M059J (cell line): ENCODE measurements around the gene EFS. TPM values are rescaled to one million over a fixed set of nuclear protein-coding genes. Genes with fewer than 3 reads are reported as not detected.

ENCODE experiments used
- DNase-seq: peaks from one replicate; pipeline ENCODE4 v3.0.0-alpha.2; 2012; ENCODE audit warnings: low read depth
- total RNA-seq: library from RNA; depleted of rRNA; stranded (reverse); fragments of >200 nt; shearing (Covaris generic); gene quantifications from 2 replicates; pipeline ENCODE4 v1.2.3, GENCODE V29; 2014

The EFS gene
- total RNA-seq, 1 experiment from 2014 or later, result 0.12 TPM

DNA sequence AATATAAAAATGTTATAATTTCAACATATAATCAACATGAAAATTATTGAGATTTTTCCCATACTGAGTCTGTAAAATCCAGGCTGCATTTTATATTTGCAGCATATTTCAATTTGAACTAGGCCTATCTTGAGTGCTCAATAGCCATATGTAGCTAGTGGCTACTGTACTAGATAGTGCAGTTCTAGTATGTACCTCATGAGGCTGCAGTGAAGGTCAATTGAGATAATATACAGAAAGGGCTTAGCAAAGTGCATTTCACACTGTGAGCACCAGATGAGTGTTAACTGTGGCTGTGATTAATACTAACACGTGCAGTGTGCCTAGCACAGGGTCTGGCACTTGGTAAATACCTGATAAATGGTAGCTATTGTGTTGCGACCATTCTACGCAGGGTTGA, 6.9 kb downstream of the EFS start:
- no peak for DNase-seq

DNA sequence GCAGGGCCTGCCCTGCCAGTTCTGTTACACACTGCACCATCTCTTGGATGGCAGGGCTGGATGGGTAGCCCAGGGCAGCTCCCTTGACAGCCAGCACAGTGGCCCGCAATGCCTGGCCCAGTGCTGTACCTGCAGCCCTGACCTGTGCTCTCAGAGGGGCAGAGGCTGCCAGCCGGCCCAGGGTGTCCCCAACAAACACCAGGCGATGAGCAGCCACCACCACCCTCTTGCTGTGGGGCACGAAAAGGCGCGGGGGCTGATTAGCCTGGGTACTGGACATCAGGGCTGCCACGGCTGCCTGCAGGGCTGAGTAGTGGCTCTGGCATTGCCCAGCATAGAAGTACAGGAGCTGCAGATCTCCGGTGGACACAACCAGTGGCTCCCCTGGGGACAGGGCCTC, 7.7 kb downstream of the EFS start:
- DNase-seq, result no peak

DNA sequence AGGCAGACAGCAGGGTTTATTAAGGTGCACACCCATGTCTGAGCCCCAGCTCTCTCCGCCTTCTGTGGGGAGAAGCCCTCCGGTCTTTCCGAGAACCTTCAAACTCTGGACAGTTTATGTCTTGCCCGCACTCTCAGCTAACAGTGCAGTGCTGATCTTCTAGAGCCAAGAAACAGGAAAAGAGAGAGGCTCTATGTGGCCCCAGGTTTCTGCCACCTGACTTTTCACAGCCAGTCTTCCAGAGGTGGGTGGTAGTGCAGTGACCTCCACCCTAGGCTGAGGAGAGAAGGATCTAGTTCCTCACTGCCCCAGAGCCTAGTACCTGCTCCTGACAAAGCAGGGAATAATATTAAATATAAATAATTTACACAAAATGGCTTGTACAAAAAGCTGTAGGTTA, 8.3 kb downstream of the EFS start:
- DNase-seq, result no peak

DNA sequence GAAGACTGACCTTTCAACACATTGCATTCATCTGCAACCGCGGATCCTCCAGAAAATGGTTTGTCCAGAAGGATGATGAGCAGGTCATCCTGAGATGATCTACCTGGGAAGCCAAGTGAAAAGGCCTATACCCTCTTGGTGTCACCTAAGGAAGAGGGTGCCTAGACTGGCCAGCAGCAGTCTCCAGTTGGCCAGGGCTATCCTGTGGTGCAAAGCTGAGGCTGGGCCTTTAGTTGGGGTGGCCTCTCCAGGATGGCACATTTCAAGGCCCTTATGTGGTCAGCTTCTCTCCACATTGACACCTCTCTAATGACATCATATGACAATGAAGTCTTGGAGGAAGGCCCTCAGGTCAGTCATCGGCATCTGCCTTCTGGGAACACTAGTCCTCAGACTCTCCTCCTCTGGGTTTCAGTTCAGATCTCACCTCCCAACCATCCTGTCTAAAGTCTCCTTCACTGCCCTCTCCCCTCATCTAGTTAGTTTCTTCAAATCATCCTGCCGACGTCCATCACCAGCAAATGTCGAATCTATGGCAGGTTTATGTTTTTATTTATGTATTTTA, 9.0 kb downstream of the EFS start:
- no peak for DNase-seq

DNA sequence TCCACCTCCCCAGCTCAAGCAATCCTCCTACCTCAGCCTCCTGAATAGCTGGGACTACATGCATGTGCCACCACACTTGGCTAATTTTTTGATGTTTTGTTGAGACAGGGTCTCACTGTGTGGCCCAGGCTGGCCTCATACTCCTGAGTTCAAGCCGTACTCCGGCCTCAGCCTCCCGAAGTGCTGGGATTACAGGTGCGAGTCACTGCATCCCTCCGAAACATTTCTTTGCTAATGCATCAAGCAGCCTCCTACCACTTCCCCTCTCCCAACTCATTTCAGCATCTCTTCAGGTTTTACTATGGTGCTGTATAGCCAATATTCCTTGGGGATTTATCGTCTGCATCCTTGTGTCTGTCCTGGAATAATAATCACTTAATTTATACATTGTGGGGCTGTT, 10.0 kb downstream of the EFS start:
- DNase-seq, result no peak

DNA sequence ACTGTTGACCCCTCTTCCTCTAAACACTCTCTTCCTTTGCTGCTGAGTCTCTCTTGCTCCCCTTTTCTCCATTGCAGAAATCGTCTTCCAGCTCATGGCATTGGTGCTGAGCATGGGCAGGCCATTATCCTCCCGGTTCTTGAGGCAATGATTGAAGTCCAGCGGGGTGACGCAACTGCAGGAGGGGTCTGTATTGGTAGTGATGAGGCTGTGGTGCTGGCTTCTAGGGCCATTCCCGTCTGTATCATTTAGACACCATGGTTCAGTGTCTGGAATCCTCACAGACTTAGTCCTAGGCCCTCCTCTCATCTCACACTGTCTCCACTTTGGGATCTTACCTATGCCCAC, 11.6 kb downstream of the EFS start:
- DNase-seq, result no peak

DNA sequence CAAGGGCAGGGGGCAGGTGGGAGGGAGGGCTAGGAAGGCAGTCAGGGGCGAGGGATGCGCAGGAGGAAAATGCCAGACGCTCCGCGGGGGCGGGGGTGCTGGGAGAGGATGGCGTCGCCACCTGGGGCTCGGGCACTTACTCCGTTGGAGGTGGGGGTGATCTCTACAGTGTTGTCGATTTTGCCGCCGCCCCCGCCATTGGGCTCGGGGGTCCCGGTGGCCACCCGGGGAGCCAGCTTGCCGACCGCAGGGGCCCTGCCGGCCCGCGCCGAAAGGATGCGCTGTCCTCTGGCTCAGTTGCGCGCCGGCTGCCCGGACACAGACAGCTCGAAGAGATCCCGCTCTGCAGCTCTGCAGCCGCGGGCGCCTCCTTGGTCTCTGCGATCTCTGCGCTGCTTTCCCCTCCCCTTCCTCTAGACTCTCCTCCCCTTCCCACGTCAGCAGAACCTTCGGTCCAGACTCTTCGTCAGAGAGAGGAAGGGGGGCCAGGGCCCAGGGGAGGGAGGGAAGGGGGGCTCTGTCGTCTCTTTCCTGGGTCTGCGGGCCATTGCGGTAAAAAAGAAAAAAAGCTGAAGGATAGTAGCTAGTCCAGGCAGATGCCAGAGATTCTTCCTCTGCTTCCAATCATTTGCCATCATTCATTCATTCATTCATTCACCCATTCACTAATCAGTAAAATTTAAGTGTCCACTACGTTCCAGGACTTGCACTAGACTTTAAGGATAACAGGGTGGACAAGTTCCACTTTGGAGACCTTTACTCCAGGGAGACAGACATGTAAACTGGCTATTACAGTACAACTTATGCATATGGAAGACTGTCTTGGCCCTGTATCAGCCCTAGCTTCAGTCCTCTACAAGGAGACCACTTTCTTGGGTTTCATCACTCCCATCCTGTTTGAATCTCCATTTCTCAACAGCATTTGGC, 12.2 kb downstream of the EFS start, which contains the start of gene SLC22A17:
TSS of gene SLC22A17 (minus strand) at position 382 of the 927 bp plus-strand sequence.
- peak; percentile 72 for DNase-seq

DNA sequence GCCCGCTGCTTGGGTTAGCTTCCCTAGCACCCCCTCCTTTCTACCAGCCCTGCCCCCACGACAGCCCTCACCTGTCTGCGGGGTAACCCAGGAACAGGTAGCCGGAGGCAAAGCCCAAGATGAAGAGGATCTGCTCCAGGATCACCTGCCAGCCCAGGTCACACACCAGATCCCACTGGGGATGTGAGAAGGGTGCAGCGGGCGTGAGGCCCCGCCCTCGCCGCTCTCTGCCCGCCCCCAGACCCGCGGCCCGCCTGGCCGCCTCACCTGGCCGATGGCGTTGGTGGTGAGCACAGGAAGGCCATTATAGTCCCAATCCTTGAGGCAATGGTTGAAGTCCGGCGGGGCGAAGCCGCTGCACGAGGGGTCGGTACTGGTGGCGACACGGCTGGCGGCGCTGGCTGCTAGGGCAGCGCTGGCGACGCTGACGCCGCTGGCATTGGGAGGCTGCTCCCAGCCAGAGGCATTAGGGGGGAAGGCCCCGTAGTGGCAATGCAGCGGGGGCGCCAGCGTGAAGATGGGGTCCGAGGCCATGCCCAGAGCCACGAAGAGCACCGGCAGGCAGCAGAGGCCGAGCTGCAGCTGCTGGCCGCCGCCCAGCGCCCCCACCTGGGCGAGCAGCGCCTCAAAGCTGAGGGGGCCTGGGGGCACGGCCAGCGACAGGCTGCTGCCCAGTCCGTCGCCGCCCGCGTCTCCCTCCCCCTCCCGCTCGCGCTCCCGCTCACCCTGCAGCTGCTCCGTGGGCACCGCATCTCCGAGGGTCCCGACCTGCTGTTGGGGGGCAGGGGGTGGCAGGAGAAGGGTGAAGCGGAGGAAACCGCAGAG, 13.1 kb downstream of the EFS start:
- DNase-seq, result no peak

DNA sequence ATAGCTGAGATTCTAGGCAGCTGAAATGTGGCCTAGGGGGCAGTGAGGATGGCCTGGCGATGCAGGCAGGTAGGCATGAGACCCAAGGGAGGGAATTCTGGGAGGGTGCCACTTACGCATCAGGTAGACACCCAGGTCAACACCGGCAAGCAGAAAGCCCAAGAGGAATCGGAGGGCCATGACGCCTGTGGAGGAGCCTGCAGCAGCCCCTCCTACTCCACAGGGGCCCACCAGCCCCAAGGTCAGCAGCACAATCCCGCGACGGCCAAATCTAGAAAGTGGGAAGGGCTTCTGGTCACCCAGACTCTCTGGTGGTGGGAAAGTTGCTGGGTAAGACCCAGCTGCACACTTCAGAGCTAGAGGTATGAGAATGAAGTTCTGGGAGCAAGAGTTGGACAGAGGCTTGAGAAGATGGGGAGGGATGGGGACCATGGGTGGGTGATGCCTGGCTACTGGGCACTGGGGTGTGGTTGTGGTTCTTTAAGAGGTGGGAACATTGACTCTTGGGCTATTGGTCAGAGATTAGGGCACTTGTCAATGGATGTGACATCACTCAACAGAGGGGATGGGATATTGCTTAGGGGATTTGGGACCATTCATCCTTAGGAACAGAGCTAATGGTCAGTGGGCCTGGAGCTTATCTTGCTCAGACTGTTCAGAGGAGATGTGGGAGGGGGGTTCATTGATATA, 15.7 kb downstream of the EFS start:
- DNase-seq, result no peak

DNA sequence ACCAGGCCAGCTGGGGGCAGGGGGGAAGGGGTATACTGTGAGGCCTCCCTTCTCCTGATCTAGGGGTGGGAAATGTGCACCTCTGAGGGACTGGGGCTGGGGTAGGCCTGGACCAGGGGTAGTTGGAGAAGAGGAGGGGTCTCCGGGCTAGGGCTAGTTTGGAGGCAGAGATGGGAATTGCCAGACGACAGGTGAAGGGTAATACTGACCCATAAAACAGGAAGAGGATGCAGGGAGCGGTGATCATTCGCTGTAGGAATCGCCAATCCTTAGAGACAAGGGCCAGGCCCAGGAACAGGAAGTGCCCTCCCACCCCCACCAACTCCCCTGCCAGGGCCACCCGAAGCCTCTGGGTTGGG, 16.7 kb downstream of the EFS start:
- no peak for DNase-seq

DNA sequence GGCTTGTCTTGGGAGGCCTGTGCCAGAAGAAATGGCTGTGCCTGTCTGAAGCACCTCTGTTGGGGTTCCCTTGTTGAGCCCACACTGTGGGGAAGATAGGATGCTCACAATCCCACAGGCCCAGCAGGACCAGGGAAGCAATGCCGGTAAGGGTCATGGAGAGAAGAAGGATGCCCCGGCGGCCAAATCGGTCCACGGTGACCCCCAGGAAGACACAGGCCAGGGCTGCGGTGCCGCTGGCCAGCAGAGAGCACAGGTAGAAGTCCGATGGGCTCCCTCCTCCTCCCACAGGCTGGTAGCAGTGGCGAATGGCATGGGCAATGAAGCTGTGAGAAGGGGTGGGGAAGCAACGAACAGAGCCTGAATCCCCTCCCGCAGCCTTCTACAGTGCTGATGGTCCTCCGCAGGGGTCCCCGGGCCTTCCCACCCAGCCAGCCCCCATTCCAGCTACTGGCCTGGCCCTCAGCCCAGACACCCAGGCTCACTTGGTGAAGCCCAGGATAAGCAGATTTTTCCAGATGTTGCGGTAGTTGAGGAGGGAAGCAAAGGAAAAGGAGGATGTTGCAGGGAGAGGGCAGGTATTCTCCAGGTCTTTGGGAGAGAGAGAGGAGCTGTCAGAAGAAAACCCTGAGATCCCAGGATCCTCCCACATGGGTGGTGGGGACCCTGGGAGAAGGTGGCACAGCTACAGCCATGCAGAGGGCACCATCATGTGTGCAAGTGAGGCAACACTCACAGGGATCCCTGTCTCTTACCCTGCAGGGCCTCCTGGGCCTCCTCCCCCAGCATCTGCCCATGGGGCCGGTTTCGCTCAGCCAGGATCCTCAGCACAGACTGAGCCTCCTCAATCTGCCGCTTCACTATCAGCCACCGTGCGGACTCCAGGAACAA, 17.3 kb downstream of the EFS start:
- DNase-seq, result no peak

DNA sequence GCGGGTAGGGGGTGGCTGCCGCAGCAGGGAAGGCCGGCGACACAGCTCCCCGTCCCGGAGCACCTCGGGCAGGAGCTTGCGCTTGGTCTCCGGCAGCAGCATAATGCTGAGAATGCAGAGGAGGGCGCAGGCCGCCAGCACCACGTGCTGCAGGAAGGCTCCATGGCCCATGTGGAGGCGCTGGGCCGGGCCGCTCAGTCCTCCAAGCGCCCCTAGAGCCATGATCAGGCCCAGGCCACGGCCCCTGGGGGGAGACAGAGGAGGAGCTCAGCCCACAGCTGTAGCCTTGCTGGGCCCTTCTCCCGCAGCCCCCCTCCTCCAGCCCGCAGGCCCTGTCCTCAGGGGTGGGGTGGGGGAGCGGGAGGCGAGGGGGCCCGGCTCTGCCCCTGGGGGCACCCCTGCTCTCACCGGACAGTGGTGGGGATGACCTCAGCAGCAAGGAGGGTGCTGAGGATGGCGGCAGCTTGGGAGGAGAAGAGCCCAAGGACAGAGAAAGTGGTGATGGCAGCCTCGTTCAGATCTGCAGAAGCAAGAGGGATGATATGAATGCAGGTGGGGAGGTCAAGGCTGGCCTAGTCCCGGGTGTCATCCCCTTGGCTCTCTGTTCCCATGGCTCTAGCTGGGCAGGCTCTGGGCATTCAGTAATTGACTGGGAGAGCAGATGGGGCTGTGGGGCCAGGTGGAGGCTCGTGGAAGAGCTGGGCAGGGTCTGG, 18.1 kb downstream of the EFS start:
- no peak for DNase-seq

DNA sequence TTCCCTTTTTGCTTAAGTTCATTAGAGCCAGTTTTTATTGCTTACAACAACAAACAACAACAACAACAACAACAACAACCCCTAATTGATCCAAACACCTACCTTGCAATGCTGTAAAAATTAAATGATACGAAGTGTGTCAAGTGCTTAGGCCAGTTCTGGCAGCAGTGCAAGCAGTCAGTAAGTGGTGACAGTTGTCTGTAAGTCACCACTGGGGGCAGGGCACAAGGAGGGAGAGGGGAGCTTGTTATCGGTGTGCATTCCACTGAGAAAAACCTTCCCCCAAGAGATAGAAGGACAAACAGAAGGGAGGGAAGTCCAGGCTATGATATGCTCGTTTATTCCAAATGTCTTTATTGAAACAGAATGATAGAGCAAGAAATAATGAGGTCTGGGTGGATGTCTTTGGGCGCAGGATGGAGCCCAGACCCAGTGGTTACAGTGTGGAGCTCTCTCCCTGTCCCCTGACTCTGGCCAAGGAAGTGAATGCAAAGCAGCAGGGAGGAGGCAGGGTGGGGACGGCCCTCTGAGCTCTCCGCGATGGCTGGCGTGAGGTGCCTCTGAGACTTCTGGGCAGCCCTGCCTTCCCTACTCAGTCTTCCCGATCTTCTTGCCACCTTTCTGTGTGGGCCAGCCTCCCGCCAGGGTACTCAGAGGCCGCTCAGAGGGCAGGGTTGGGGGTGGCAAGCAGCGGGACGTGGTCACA, 18.8 kb downstream of the EFS start:
- DNase-seq, result no peak

DNA sequence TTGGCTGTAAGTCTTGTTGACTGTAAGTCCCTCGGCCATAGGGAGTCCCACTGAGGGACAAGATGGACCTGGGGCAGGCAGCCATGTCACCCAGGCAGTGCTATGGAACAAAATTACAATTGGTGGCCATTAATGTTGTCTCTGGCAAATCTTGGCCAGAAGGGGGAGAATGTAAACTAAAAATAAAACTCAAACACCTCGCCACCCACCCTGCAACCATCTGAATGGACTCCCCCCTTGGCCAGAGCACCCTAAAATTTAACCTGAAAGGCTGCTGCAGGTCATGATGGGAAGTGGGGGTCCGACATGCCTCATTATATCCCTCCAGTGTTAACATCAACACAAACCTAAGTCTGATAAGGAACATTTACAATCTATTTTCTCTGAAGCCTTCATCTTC, 20.5 kb downstream of the EFS start:
- DNase-seq, result no peak

DNA sequence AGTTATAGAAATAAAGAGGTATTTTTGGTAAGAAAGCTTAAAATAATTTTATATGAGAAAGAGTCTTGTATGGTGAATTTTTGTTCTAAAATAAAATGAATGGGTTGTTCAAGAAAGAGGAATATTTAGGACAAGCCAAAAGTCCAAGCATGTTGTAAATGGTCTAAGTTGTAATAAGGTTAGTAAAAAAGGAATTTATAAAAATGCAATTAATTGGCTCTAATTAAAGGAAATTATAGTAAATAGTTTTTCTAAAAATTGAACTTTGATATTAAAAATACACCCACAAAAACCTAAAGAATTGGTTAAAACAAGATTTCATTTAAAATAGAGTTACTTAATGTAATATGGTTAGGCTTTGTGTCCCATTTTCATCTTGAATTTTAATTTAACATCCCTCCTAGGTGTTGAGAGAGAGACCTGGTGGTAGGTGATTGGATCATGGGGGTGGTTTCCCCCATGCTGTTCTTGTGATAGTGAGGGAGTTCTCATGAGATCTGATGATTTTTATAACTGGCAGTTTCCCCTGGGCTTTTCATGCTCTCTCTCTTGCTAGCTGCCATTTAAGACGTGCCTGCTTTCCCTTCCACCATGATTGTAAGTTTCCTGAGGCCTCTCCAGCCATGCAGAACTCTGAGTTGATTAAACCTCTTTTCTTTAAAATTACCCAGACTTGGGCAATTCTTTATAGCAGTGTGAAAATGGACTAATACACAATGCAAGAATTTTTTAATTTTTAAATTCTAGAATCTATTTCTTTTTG, 25.3 kb downstream of the EFS start:
- DNase-seq, result no peak

DNA sequence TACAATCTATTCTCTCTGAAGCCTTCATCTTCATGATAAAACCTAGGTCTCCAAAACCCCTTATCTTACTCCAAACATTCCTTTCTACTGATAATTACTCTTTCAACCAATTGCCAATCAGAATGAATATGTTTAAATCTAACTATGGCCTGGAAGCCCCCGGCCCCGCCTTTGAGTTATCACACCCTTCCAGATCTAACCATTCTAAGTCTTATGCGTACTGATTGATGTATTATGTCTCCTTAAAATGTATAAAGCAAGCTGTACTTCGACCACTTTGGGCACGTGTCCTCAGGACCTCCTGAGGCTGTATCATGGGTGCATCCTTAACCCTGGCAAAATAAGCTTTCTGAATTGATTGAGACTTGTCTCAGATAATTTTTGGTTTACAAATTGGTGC, 29.3 kb downstream of the EFS start:
- DNase-seq, result no peak

DNA sequence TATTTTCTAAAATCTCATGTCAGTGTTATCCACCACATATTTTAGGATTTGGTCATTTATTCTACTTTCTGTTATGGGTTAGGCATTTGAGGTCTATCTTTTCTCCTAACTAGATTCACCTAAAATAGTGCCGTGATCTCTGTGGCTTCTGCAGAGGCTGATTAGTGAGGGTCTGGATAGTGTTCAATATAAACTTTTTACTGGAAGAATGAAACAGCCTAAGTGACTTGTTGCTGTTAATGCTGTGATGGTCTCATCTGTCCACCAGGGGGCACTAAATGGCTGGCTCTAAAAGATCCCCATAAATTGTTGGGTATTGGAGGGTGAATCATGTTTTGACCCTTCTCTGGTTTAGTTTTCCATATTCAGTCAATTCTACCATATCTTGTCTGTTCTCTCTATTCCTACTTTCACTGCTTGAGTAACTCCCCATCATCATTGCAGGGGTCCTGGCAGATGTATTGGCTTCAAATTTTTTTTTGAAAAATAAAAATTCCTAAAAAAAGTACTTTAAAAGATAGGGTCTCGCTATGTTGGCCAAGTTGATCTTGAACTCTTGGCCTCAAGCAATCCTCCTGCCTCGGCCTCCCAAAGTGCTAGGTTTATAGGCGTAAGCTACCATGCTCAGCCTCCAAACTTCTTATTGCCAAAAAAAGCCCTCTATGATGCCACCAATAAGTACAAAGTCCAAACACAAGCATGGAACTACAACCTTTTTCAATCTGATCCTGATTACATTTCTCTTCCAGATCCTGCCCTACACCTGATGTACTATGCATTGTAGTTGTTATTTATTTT, 36.8 kb downstream of the EFS start:
- peak; percentile 72 for DNase-seq
